ENCODE results near the gene AGMAT. TPM values are rescaled to one million over a fixed set of nuclear protein-coding genes. Genes with fewer than 3 reads are reported as not detected.

AGMAT gene
- total and polyA plus RNA-seq, 2 of the 13 experiments (the other 11 are each of a cell fraction or from before 2014, with no cell fraction given): 59.1 to 174 TPM

- TF ChIP-seq NONO (IDR thresholded peaks at IDR 0.05): no peak
- TF ChIP-seq NONO (CRISPR knock-in tag; conservative IDR thresholded peaks at IDR 0.05): 0 out of 2 replicates have a peak, but pooled peaks have one; percentile 35
- no peak; the same call in 1 of the 2 replicates for TF ChIP-seq SMAD1 (CRISPR knock-in tag; IDR thresholded peaks at IDR 0.05; ENCODE audit: borderline replicate concordance, low read depth)
- TF ChIP-seq ZNF460 (CRISPR knock-in tag; IDR thresholded peaks at IDR 0.05; ENCODE audit: borderline replicate concordance): no peak
- peak; percentile 97; the same call in 1 of the 2 replicates for TF ChIP-seq ZNF547 (CRISPR knock-in tag; IDR thresholded peaks at IDR 0.05)
- TF ChIP-seq ZBTB20 (CRISPR knock-in tag; IDR thresholded peaks at IDR 0.05; ENCODE audit: borderline replicate concordance, low read depth): peak; percentile 92; the same call in 1 of the 2 replicates
- TF ChIP-seq, protein P1, sequence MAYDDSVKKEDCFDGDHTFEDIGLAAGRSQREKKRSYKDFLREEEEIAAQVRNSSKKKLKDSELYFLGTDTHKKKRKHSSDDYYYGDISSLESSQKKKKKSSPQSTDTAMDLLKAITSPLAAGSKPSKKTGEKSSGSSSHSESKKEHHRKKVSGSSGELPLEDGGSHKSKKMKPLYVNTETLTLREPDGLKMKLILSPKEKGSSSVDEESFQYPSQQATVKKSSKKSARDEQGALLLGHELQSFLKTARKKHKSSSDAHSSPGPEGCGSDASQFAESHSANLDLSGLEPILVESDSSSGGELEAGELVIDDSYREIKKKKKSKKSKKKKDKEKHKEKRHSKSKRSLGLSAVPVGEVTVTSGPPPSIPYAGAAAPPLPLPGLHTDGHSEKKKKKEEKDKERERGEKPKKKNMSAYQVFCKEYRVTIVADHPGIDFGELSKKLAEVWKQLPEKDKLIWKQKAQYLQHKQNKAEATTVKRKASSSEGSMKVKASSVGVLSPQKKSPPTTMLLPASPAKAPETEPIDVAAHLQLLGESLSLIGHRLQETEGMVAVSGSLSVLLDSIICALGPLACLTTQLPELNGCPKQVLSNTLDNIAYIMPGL (CRISPR knock-in tag; IDR thresholded peaks at IDR 0.05; ENCODE audit: borderline replicate concordance in 1 of 2, low read depth in 1 of 2): peak; percentile 44 to 68; a peak in 2 of 4 replicates
- no peak for TF ChIP-seq EP300 (IDR thresholded peaks at IDR 0.05; ENCODE audit: low read depth in 2 of 2, low read length in 2 of 2)
- 0 out of 2 replicates have a peak, but pooled peaks have one; percentile 11 for TF ChIP-seq EP300 (CRISPR knock-in tag; IDR thresholded peaks at IDR 0.05; ENCODE audit: borderline replicate concordance)
- peak; percentile 75 for TF ChIP-seq TARDBP (CRISPR knock-in tag; IDR thresholded peaks at IDR 0.05)
- TF ChIP-seq ZNF446 (CRISPR knock-in tag; IDR thresholded peaks at IDR 0.05): peak; percentile 73; the same call in 1 of the 2 replicates
- TF ChIP-seq, protein P2, sequence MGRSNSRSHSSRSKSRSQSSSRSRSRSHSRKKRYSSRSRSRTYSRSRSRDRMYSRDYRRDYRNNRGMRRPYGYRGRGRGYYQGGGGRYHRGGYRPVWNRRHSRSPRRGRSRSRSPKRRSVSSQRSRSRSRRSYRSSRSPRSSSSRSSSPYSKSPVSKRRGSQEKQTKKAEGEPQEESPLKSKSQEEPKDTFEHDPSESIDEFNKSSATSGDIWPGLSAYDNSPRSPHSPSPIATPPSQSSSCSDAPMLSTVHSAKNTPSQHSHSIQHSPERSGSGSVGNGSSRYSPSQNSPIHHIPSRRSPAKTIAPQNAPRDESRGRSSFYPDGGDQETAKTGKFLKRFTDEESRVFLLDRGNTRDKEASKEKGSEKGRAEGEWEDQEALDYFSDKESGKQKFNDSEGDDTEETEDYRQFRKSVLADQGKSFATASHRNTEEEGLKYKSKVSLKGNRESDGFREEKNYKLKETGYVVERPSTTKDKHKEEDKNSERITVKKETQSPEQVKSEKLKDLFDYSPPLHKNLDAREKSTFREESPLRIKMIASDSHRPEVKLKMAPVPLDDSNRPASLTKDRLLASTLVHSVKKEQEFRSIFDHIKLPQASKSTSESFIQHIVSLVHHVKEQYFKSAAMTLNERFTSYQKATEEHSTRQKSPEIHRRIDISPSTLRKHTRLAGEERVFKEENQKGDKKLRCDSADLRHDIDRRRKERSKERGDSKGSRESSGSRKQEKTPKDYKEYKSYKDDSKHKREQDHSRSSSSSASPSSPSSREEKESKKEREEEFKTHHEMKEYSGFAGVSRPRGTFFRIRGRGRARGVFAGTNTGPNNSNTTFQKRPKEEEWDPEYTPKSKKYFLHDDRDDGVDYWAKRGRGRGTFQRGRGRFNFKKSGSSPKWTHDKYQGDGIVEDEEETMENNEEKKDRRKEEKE (IDR thresholded peaks at IDR 0.05): no peak
- peak; percentile 90 for TF ChIP-seq POGK (CRISPR knock-in tag; conservative IDR thresholded peaks at IDR 0.05)
- no peak for TF ChIP-seq SNRNP70 (IDR thresholded peaks at IDR 0.05; ENCODE audit: low read depth, low read length)
- TF ChIP-seq RFXANK (CRISPR knock-in tag; IDR thresholded peaks at IDR 0.05): peak; percentile 88; the same call in 1 of the 2 replicates
- no peak for TF ChIP-seq ADNP (CRISPR knock-in tag; IDR thresholded peaks at IDR 0.05)
- peak; percentile 49; the same call in 1 of the 2 replicates for TF ChIP-seq SIN3A (IDR thresholded peaks at IDR 0.05; ENCODE audit: borderline replicate concordance, low read depth, low read length)
- TF ChIP-seq ZFP36 (IDR thresholded peaks at IDR 0.05; ENCODE audit: borderline replicate concordance, low read depth, low read length, partially characterized antibody): no peak
- TF ChIP-seq SP2 (CRISPR knock-in tag; IDR thresholded peaks at IDR 0.05): no peak; the same call in 1 of the 2 replicates
- TF ChIP-seq ZNF558 (CRISPR knock-in tag; IDR thresholded peaks at IDR 0.05; ENCODE audit: borderline replicate concordance): no peak; the same call in 1 of the 2 replicates
- TF ChIP-seq ZNF234 (CRISPR knock-in tag; conservative IDR thresholded peaks at IDR 0.05): 0 out of 2 replicates have a peak, but pooled peaks have one; percentile 51
- peak; percentile 49; the same call in 1 of the 2 replicates for TF ChIP-seq ZNF567 (CRISPR knock-in tag; IDR thresholded peaks at IDR 0.05; ENCODE audit: borderline replicate concordance)
Measured at GRCh38 chr1:15603050-15603965, 18.5 kb upstream of the AGMAT start (continued).
